Sigmoid colon (tissue), 7 donors: ENCODE data around the gene RAB3IL1. TPM values are rescaled to one million over a fixed set of nuclear protein-coding genes. Genes with fewer than 3 reads are reported as not detected.

Experiments used
- DNase-seq: peaks from one replicate; pipeline ENCODE4 v3.0.0-alpha.2; 2019
- H3K27ac ChIP-seq, 4 donors: fragments of 200-600 bp; sonication (generic); one replicate each; pipeline ENCODE4 v1.5.1; 2016 to 2019; ENCODE audit warnings: mild to moderate bottlenecking in 1 of 4
- H3K27me3 ChIP-seq, 3 donors: fragments of 200-600 bp; sonication (generic); one replicate each; pipeline ENCODE4 v1.5.1; 2019; ENCODE audit warnings: mild to moderate bottlenecking in 1 of 3
- H3K36me3 ChIP-seq, 4 donors: fragments of 200-600 bp; sonication (generic); one replicate each; pipeline ENCODE4 v1.5.1; 2016 to 2019
- H3K4me1 ChIP-seq, 4 donors: fragments of 200-600 bp; sonication (generic); one replicate each; pipeline ENCODE4 v1.5.1; 2017 to 2019
- H3K4me3 ChIP-seq, 4 donors: fragments of 200-600 bp; sonication (generic); one replicate each; pipeline ENCODE4 v1.5.1; 2017 to 2019; ENCODE audit warnings: mild to moderate bottlenecking in 2 of 4, moderate library complexity in 1 of 4
- H3K9me3 ChIP-seq, 4 donors: fragments of 200-600 bp in 3 of 4; sonication (generic) in 3 of 4; one replicate each; pipeline versions ENCODE4 v1.5.1 to v1.6.1; 2013 to 2019
- EP300 ChIP-seq, 4 donors: sonication (generic); formaldehyde crosslinking; IDR thresholded peaks; one replicate each; pipeline ENCODE4 v1.6.1; 2017; ENCODE audit warnings: antibody characterized with exemption in 4 of 4
- POLR2A ChIP-seq, 2 donors: fragments of 450-650 bp; IDR thresholded peaks; one replicate each; pipeline ENCODE4 v1.6.1; 2016; ENCODE audit warnings: antibody characterized with exemption in 2 of 2, mild to moderate bottlenecking in 2 of 2, moderate library complexity in 2 of 2
- POLR2AphosphoS5 ChIP-seq, 4 donors: sonication (generic); formaldehyde crosslinking; IDR thresholded peaks; one replicate each; pipeline ENCODE4 v1.6.1; 2017; ENCODE audit warnings: antibody characterized with exemption in 4 of 4
- WGBS, 2 donors: extraction: QIAGEN DNeasy Blood & Tissue Kit; methylation state at CpG; one replicate each; pipeline ENCODE4 v1.1.7; 2013; 5-methylcytosine and 5-hydroxymethylcytosine counted together
- intact Hi-C: fragments of 100-400 bp; cut with DNase I; formaldehyde crosslinking; loops from one replicate; pipeline ENCODE4 v1.15.1; 2023
- polyA plus RNA-seq, 3 donors: library from polyadenylated mRNA; stranded (reverse); fragments of 200-250 nt; gene quantifications; one replicate each; pipeline ENCODE4 v1.2.3, GENCODE V29; 2013
- total RNA-seq, 4 donors: library from RNA; depleted of rRNA; stranded (reverse); fragments of >200 nt; gene quantifications; one replicate each; pipeline ENCODE4 v1.1.0, GENCODE V29; 2016
- TF ChIP-seq, protein P1 (sequence below), 4 experiments: fragments of 450-650 bp in 3 of 4; fragments of 200-600 bp in 1 of 4; IDR thresholded peaks; one replicate each; pipeline ENCODE4 v1.5.1; 2016 to 2019; ENCODE audit warnings: antibody characterized with exemption in 4 of 4, mild to moderate bottlenecking in 3 of 4, moderate library complexity in 2 of 4
- donor health status: healthy with polysubstance abuse.
- donor health status: Bipolar disorder and iron deficiency.
- donor health status: healthy.

The RAB3IL1 gene
- total and polyA plus RNA-seq, 7 donors, result 5.1 to 23.7 (median 18.0) TPM

DNA sequence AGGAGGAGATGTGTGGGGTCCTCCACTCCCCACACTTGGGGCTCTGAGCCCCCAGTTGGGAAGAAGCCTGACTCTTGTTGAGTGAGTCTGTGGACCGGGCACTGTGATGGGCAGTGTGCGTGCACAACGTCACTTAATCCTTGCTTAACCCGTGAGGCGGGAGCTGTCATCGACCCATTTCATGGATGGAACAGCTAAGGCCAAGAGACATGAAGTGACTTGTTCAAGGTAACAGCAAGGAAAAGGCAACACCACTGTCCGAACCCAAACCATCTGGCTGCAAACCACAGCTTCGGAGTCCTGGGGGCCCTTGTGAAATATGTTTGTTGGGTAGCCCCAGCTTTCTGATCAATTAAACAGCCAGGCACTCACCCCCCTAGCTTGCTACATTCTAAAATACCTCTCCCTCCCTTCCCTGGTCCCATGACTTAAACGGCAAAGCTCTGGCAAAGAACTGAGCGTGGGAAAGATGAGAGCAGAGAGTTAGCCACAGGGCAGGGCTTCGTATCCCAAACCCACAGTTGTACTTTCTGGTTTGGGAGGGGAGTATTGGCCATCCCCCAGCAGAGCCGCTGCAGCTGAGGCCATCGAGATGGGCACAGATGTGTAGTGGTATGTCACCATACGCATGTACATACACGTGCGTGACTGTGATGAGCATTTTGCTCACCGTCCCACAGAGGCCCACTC lies 63.0 kb downstream of the RAB3IL1 start:
- DNase-seq, result no peak
- 94 to 95% methylated on average over 17 of the region's 17 CpGs for WGBS, 2 donors
- H3K27ac ChIP-seq, result peak overlapping the region in 2 of 4 donors; percentile 34 to 38

GRCh38 chr11:61853698-61854169 lies 63.6 kb downstream of the RAB3IL1 start:
- H3K4me1 ChIP-seq, result peaks cover 0 to 7% (median 0%) of the 10 kb centered on the region in 4 donors
- 70 to 80% methylated on average over 13 of the region's 13 CpGs for WGBS, 2 donors
- H3K27me3 ChIP-seq, result no peaks in the 10 kb centered on the region
- intact Hi-C loops, result no loop called here
- no peak for DNase-seq
- no peaks in the 10 kb centered on the region for H3K9me3 ChIP-seq
- no peak overlapping the region for H3K4me3 ChIP-seq
- TF ChIP-seq EP300 (IDR thresholded peaks at IDR 0.05) (no peak), POLR2AphosphoS5 (IDR thresholded peaks at IDR 0.05) (peak in 2 of 4 donors; percentile 40 to 59), POLR2A (IDR thresholded peaks at IDR 0.05) (no peak)
- TF ChIP-seq, protein P1, sequence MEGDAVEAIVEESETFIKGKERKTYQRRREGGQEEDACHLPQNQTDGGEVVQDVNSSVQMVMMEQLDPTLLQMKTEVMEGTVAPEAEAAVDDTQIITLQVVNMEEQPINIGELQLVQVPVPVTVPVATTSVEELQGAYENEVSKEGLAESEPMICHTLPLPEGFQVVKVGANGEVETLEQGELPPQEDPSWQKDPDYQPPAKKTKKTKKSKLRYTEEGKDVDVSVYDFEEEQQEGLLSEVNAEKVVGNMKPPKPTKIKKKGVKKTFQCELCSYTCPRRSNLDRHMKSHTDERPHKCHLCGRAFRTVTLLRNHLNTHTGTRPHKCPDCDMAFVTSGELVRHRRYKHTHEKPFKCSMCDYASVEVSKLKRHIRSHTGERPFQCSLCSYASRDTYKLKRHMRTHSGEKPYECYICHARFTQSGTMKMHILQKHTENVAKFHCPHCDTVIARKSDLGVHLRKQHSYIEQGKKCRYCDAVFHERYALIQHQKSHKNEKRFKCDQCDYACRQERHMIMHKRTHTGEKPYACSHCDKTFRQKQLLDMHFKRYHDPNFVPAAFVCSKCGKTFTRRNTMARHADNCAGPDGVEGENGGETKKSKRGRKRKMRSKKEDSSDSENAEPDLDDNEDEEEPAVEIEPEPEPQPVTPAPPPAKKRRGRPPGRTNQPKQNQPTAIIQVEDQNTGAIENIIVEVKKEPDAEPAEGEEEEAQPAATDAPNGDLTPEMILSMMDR (IDR thresholded peaks at IDR 0.05), result no peak
- peaks cover 0 to 67% (median 3%) of the 10 kb centered on the region in 4 donors for H3K36me3 ChIP-seq
- peak overlapping the region in 2 of 4 donors; percentile 34 to 38 for H3K27ac ChIP-seq

More for the DNA sequence above, 63.0 kb downstream of the RAB3IL1 start:
- Histone ChIP-seq H3K9me3 (no peaks in the 10 kb centered on the region), H3K4me3 (no peak overlapping the region), H3K27me3 (no peaks in the 10 kb centered on the region), H3K4me1 (peaks cover 0 to 7% (median 0%) of the 10 kb centered on the region in 4 donors), H3K36me3 (peaks cover 0 to 67% (median 2%) of the 10 kb centered on the region in 4 donors)
- no peak for TF ChIP-seq EP300 (IDR thresholded peaks at IDR 0.05)
- no peak for TF ChIP-seq POLR2A (IDR thresholded peaks at IDR 0.05)
- TF ChIP-seq, protein P1 (IDR thresholded peaks at IDR 0.05), result no peak
- TF ChIP-seq POLR2AphosphoS5 (IDR thresholded peaks at IDR 0.05), result no peak
- intact Hi-C loops, result no loop called here

DNA sequence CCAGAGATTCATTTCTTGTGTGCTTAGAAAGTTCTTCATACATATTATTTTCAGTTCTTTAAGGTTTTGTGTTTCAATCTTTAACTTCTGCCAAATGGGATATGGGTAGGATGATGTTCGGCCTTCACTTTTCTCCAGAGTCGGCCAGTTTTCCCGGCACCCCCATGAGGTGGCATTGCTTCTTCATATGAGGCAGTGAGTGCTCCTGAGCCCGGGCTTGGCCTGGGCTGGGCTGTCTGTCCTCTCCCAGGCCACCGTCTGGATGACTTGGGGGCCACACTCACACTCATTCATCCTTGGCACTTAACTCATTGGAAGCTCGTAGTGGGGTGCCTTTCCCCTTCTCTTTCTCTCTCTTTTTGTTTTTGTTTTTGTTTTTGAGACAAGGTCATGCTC lies 65.5 kb downstream of the RAB3IL1 start:
- Histone ChIP-seq H3K4me3 (no peak overlapping the region), H3K4me1 (peaks cover 0 to 7% (median 0%) of the 10 kb centered on the region in 4 donors), H3K9me3 (no peaks in the 10 kb centered on the region), H3K36me3 (peaks cover 0 to 70% (median 10%) of the 10 kb centered on the region in 4 donors), H3K27me3 (no peaks in the 10 kb centered on the region), H3K27ac (peak overlapping the region in 1 of 4 donors; percentile 47)
- WGBS, 2 donors, result 89 to 91% methylated on average over 6 of the region's 6 CpGs
- TF ChIP-seq EP300 (IDR thresholded peaks at IDR 0.05) (no peak), POLR2AphosphoS5 (IDR thresholded peaks at IDR 0.05) (no peak), POLR2A (IDR thresholded peaks at IDR 0.05) (no peak)
- TF ChIP-seq, protein P1 (IDR thresholded peaks at IDR 0.05), result no peak
- no peak for DNase-seq
- intact Hi-C loops, result no loop called here

DNA sequence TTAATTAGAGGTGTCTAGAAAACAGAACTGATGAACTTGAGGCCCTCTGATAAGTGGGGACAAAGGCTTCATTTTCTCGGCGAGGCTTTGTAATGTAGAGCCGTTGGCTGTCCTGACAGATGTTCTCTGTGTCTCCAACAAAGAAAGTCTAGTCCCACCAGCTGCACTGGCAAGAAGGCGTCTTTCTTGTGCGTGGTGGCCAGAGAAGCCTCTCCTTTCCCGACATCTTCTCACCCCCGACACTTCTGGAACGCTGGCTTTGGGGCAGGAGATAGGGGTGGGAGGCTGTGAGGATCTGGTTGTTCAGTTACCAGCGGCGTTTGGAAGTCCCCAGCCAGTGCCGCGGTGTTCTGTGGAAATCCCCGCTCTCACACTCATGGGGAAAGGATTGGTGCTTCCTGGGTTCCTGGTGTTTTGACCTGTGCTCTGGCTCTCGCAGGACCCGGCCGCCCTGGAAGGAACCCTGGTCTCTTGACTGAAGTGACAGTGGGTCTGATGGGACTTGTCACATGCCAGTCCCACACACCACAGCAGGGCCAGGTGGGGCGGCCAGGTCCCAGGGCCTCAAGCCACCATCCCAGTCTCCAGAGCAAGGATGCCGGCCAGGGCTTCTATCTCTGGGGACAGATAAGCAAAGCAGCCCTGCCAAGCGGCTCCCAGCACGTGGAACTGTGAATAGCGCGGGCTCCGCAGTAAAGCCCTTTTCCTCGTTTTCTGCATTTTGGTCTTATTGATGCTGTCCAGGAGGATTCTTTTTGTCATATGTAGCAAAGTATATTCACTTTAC lies 66.1 kb downstream of the RAB3IL1 start:
- TF ChIP-seq, protein P1 (IDR thresholded peaks at IDR 0.05), result no peak
- no peak for TF ChIP-seq POLR2A (IDR thresholded peaks at IDR 0.05)
- no peak for TF ChIP-seq EP300 (IDR thresholded peaks at IDR 0.05)
- no peak for TF ChIP-seq POLR2AphosphoS5 (IDR thresholded peaks at IDR 0.05)
- Histone ChIP-seq H3K36me3 (peaks cover 0 to 69% (median 10%) of the 10 kb centered on the region in 4 donors), H3K9me3 (no peaks in the 10 kb centered on the region), H3K27me3 (no peaks in the 10 kb centered on the region), H3K27ac (peak overlapping the region in 3 of 4 donors; percentile 8 to 47 (median 10)), H3K4me3 (no peak overlapping the region), H3K4me1 (peaks cover 0 to 7% (median 0%) of the 10 kb centered on the region in 4 donors)
- DNase-seq, result no peak
- intact Hi-C loops, result no loop called here
- 86 to 89% methylated on average over 24 of the region's 24 CpGs for WGBS, 2 donors
